ENCODE data around the gene GDPD4.

Gene GDPD4

GRCh38 chr11:77325159-77325558 is 23.7 kb upstream of the GDPD4 start:
- no peak overlapping the region for H3K4me3 ChIP-seq (ENCODE audit: low read depth, low read length)
- no peak for TF ChIP-seq CTCF (IDR thresholded peaks at IDR 0.05; ENCODE audit: borderline replicate concordance, insufficient read depth, low read depth, low read length)

- no peak overlapping the region for H3K4me3 ChIP-seq (ENCODE audit: low read depth, low read length)
- no peak for TF ChIP-seq CTCF (IDR thresholded peaks at IDR 0.05; ENCODE audit: borderline replicate concordance, insufficient read depth, low read depth, low read length)
These were observed 23.0 kb upstream of the GDPD4 start for GRCh38 chr11:77324508-77324907.

- H3K4me3 ChIP-seq (ENCODE audit: low read depth, low read length) = no peak overlapping the region
- TF ChIP-seq CTCF (IDR thresholded peaks at IDR 0.05; ENCODE audit: borderline replicate concordance, insufficient read depth, low read depth, low read length) = no peak
These were observed 21.6 kb upstream of the GDPD4 start for GRCh38 chr11:77322926-77323590.

DNA sequence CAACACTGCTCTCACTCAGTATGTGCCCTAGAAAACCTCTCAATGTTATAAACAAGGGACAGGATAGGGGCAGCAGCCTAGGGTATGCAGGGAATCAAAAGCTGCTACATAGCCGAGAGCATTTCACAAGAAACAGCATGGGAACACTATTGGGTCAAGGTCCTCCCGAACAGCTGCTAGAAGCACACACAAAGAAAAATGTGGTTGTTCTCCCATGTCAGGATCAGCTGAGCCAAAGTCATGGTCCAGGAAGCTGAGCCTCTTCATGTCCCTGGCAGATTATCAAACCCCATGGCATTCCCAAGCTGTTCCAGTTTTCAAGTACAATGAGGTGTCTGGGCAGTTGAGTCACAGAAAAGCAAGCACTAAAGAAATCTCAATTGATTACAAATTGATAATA is 21.0 kb upstream of the GDPD4 start:
- TF ChIP-seq CTCF (IDR thresholded peaks at IDR 0.05; ENCODE audit: borderline replicate concordance, insufficient read depth, low read depth, low read length) = no peak
- H3K4me3 ChIP-seq (ENCODE audit: low read depth, low read length) = no peak overlapping the region

GRCh38 chr11:77320351-77320750 is 18.9 kb upstream of the GDPD4 start:
- H3K4me3 ChIP-seq (ENCODE audit: low read depth, low read length) = no peak overlapping the region
- no peak for TF ChIP-seq CTCF (IDR thresholded peaks at IDR 0.05; ENCODE audit: borderline replicate concordance, insufficient read depth, low read depth, low read length)

DNA sequence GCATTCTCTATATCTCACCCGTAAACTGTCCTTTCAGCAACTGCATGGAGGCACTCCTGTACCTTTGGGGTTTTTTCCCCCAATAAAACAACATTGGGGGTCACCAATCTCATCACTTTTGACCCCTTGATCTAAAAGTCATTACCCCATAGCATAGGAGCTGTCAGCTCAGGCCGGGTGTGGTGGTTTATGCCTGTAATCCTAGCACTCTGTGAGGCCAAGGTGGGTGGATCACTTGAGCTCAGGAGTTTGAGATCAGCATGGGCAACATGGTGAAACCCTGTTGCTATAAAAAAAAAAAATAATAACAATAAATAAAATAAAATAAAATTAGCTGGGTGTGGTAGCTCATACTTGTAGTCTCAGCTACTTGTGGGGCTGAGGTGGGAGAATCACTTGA is 17.1 kb upstream of the GDPD4 start:
- no peak for TF ChIP-seq CTCF (IDR thresholded peaks at IDR 0.05; ENCODE audit: borderline replicate concordance, insufficient read depth, low read depth, low read length)
- H3K4me3 ChIP-seq (ENCODE audit: low read depth, low read length) = no peak overlapping the region

DNA sequence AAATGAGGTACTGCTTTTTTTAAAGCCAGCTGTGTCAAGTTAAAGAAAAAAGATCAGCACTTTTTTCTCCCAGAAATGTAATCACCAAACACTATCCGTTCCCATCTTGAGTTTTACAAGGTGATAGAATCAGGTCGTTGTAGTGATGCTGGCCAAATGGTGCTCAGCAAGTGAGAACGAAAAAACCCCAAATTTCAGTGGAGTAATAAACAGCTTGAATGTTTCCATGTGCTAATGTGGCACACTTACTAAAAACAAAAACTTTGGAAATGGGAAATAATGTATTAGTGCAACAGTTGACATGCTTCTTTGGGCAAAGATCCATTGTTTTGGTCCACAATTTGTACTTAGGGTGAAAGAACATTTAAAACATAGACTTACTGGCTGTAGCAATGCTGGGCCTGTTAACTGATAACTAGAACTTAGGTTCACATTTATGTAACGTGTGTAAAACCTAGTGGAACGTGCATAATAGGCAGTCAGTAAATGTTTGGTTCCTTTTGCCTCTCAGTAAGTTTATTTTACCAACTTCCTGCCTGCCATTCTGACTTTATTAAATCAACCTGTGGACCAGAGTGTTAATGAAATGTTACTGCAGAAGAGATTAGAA is 15.4 kb upstream of the GDPD4 start:
- TF ChIP-seq CTCF (IDR thresholded peaks at IDR 0.05; ENCODE audit: borderline replicate concordance, insufficient read depth, low read depth, low read length) = no peak
- no peak overlapping the region for H3K4me3 ChIP-seq (ENCODE audit: low read depth, low read length)

Data from GM12875 (cell line).